IPS-20b (cell line): ENCODE results near the gene AATK.
"Not testable (repeated sequence)": the region's sequence is repeated elsewhere in the genome, so short reads cannot be mapped to it uniquely, and the experiment has no call there.

ENCODE experiments used
- H3K27ac ChIP-seq: one replicate; pipeline ENCODE4 v1.5.1; 2013; ENCODE audit warnings: low read length
- H3K27me3 ChIP-seq: 2 replicates; pipeline ENCODE4 v1.6.1; 2013; ENCODE audit warnings: mild to moderate bottlenecking, low read length, inconsistent platforms; ENCODE audit not compliant: insufficient read depth
- H3K36me3 ChIP-seq: 2 replicates; pipeline ENCODE4 v1.6.1; 2013; ENCODE audit warnings: low read depth, mild to moderate bottlenecking, inconsistent platforms, low read length, moderate library complexity; ENCODE audit not compliant: insufficient read depth
- H3K4me1 ChIP-seq: 2 replicates; pipeline ENCODE4 v1.6.1; 2013; ENCODE audit warnings: mild to moderate bottlenecking, control low read depth, inconsistent platforms, low read length, moderate library complexity; ENCODE audit not compliant: insufficient read depth
- H3K4me3 ChIP-seq: 2 replicates; pipeline ENCODE4 v1.5.1; 2013; ENCODE audit warnings: mild to moderate bottlenecking, low read length, inconsistent platforms
- H3K9ac ChIP-seq: 2 replicates; pipeline ENCODE4 v1.6.1; 2013; ENCODE audit warnings: low read depth, mild to moderate bottlenecking, inconsistent platforms, low read length, moderate library complexity
- H3K9me3 ChIP-seq: 2 replicates; pipeline ENCODE4 v1.6.1; 2013; ENCODE audit warnings: mild to moderate bottlenecking, low read depth, low read length, inconsistent platforms; ENCODE audit not compliant: insufficient read depth

The AATK gene

GRCh38 chr17:81084680-81085419 lies 81.2 kb downstream of the AATK start:
- H3K36me3 ChIP-seq = no peaks in the 10 kb centered on the region

GRCh38 chr17:81083125-81083765 lies 82.8 kb downstream of the AATK start:
- Histone ChIP-seq H3K4me1 (no peaks in the 10 kb centered on the region), H3K4me3 (no peak overlapping the region), H3K9ac (no peak overlapping the region), H3K27me3 (no peaks in the 10 kb centered on the region), H3K36me3 (no peaks in the 10 kb centered on the region), H3K27ac (no peak overlapping the region), H3K9me3 (no peaks in the 10 kb centered on the region)

More at GRCh38 chr17:81084680-81085419, 81.2 kb downstream of the AATK start:
- no peaks in the 10 kb centered on the region for H3K4me1 ChIP-seq
- H3K9ac ChIP-seq = no peak overlapping the region
- H3K27ac ChIP-seq = no peak overlapping the region
- no peak overlapping the region for H3K4me3 ChIP-seq
- no peaks in the 10 kb centered on the region for H3K27me3 ChIP-seq
- H3K9me3 ChIP-seq = no peaks in the 10 kb centered on the region

GRCh38 chr17:81082177-81083073 lies 83.6 kb downstream of the AATK start:
- no peak overlapping the region for H3K4me3 ChIP-seq
- H3K36me3 ChIP-seq = no peaks in the 10 kb centered on the region
- H3K27me3 ChIP-seq = no peaks in the 10 kb centered on the region
- H3K9ac ChIP-seq = no peak overlapping the region
- H3K4me1 ChIP-seq = no peaks in the 10 kb centered on the region
- no peaks in the 10 kb centered on the region for H3K9me3 ChIP-seq
- no peak overlapping the region for H3K27ac ChIP-seq

- no peak overlapping the region for H3K9ac ChIP-seq
- no peak overlapping the region for H3K4me3 ChIP-seq
- no peaks in the 10 kb centered on the region for H3K9me3 ChIP-seq
- H3K27me3 ChIP-seq = no peaks in the 10 kb centered on the region
- H3K4me1 ChIP-seq = no peaks in the 10 kb centered on the region
- H3K36me3 ChIP-seq = no peaks in the 10 kb centered on the region
- H3K27ac ChIP-seq = no peak overlapping the region
These were observed 84.5 kb downstream of the AATK start for GRCh38 chr17:81081222-81082176.

- H3K36me3 ChIP-seq = no peaks in the 10 kb centered on the region
These were observed 86.0 kb downstream of the AATK start for GRCh38 chr17:81080019-81080418.

GRCh38 chr17:81078026-81078913 lies 87.8 kb downstream of the AATK start:
- not testable (repeated sequence) for H3K27ac ChIP-seq, H3K36me3 ChIP-seq, H3K4me1 ChIP-seq, H3K9me3 ChIP-seq, H3K4me3 ChIP-seq, H3K9ac ChIP-seq, H3K27me3 ChIP-seq

More at GRCh38 chr17:81080019-81080418, 86.0 kb downstream of the AATK start:
- Histone ChIP-seq H3K4me3 (no peak overlapping the region), H3K9ac (no peak overlapping the region), H3K4me1 (no peaks in the 10 kb centered on the region), H3K9me3 (no peaks in the 10 kb centered on the region), H3K27ac (no peak overlapping the region), H3K27me3 (no peaks in the 10 kb centered on the region)

GRCh38 chr17:81076141-81076679 lies 89.8 kb downstream of the AATK start:
- H3K9me3 ChIP-seq = no peaks in the 10 kb centered on the region
- no peak overlapping the region for H3K9ac ChIP-seq
- H3K4me3 ChIP-seq = no peak overlapping the region
- no peaks in the 10 kb centered on the region for H3K4me1 ChIP-seq
- H3K27ac ChIP-seq = no peak overlapping the region
- H3K27me3 ChIP-seq = no peaks in the 10 kb centered on the region
- H3K36me3 ChIP-seq = no peaks in the 10 kb centered on the region

- H3K27ac ChIP-seq = no peak overlapping the region
- H3K27me3 ChIP-seq = no peaks in the 10 kb centered on the region
These were observed 90.7 kb downstream of the AATK start for GRCh38 chr17:81075307-81075706.

GRCh38 chr17:81074875-81075274 lies 91.1 kb downstream of the AATK start:
- Histone ChIP-seq H3K9ac (no peak overlapping the region), H3K4me3 (no peak overlapping the region), H3K27me3 (no peaks in the 10 kb centered on the region), H3K36me3 (no peaks in the 10 kb centered on the region), H3K9me3 (no peaks in the 10 kb centered on the region), H3K27ac (no peak overlapping the region), H3K4me1 (no peaks in the 10 kb centered on the region)

More at GRCh38 chr17:81075307-81075706, 90.7 kb downstream of the AATK start:
- H3K4me3 ChIP-seq = no peak overlapping the region
- H3K9ac ChIP-seq = no peak overlapping the region
- no peaks in the 10 kb centered on the region for H3K4me1 ChIP-seq
- no peaks in the 10 kb centered on the region for H3K9me3 ChIP-seq
- no peaks in the 10 kb centered on the region for H3K36me3 ChIP-seq
